VCaP (cell line): ENCODE data around the gene SPATA20.

ENCODE experiments used
- H3K27ac ChIP-seq: fragments of 450-650 bp; 2 replicates; pipeline ENCODE4 v1.5.1; 2017
- CTCF ChIP-seq: fragments of 450-650 bp; conservative IDR thresholded peaks from 2 replicates; pipeline ENCODE4 v1.5.1; 2017; ENCODE audit warnings: mild to moderate bottlenecking, moderate library complexity

The SPATA20 gene

GRCh38 chr17:50569592-50569991 is 22.6 kb downstream of the SPATA20 start:
- no peak for TF ChIP-seq CTCF
- no peak overlapping the region for H3K27ac ChIP-seq

GRCh38 chr17:50570032-50570431 is 23.1 kb downstream of the SPATA20 start:
- no peak overlapping the region for H3K27ac ChIP-seq
- no peak for TF ChIP-seq CTCF

- H3K27ac ChIP-seq = no peak overlapping the region
- TF ChIP-seq CTCF = no peak
These were observed 23.6 kb downstream of the SPATA20 start for GRCh38 chr17:50570528-50570927.

- TF ChIP-seq CTCF = no peak
- H3K27ac ChIP-seq = no peak overlapping the region
These were observed 24.7 kb downstream of the SPATA20 start for GRCh38 chr17:50571681-50572080.

GRCh38 chr17:50572541-50572940 is 25.6 kb downstream of the SPATA20 start:
- TF ChIP-seq CTCF = no peak

GRCh38 chr17:50573866-50574611 is 27.1 kb downstream of the SPATA20 start:
- H3K27ac ChIP-seq = no peak overlapping the region
- no peak for TF ChIP-seq CTCF

More at GRCh38 chr17:50572541-50572940, 25.6 kb downstream of the SPATA20 start:
- no peak overlapping the region for H3K27ac ChIP-seq

- no peak overlapping the region for H3K27ac ChIP-seq
- TF ChIP-seq CTCF = no peak
These were observed 28.7 kb downstream of the SPATA20 start for GRCh38 chr17:50575581-50576210.
